Measurements from ENCODE around the gene TMPRSS4. TPM values are rescaled to one million over a fixed set of nuclear protein-coding genes. Genes with fewer than 3 reads are reported as not detected.

The TMPRSS4 gene
- total RNA-seq, 5 donors from 2014 or later (not counting 1 experiment from before 2014, with no cell fraction given), result 0.51 to 0.66 TPM; not detected in 3

- no peaks in the 10 kb centered on the region for H3K9me3 ChIP-seq
- no peaks in the 10 kb centered on the region for H3K36me3 Mint-ChIP-seq
- H3K27ac Mint-ChIP-seq, result peak overlapping the region; percentile 87 to 92
- no peaks in the 10 kb centered on the region for H3K9me3 Mint-ChIP-seq
- WGBS (ENCODE audit: insufficient coverage), result no CpG with 5 or more reads among the region's 2 CpGs
- peak in 1 of 35 experiments; percentile 24 for DNase-seq
- H3K4me1 Mint-ChIP-seq, result peaks cover 85 to 88% (median 87%) of the 10 kb centered on the region in 3 donors
- H3K4me3 Mint-ChIP-seq, result peak overlapping the region in 1 of 3 donors; percentile 63
- ChIA-PET CTCF (interaction anchor here in 1 of 2 donors (1.1 to 3.2 kb wide), 2 partner anchors 58 to 94 kb away, joined by 3 to 10 read pairs; partner anchors contain the start of gene IL10RA), POLR2A (interaction anchor here (0.7 kb wide), 4 partner anchors 9 to 361 kb away, joined by 5 to 9 read pairs (median 6); no protein-coding TSS in a partner anchor)
- H3K36me3 ChIP-seq (ENCODE audit: control insufficient read depth in 2 of 2, extremely low read depth in 1 of 2, insufficient read depth in 1 of 2, low read length in 1 of 2), result no peaks in the 10 kb centered on the region
- H3K4me1 ChIP-seq (ENCODE audit: control insufficient read depth in 1 of 2, extremely low read depth in 1 of 2, insufficient read depth in 2 of 2, low read length in 2 of 2), result peaks cover 38 to 64% of the 10 kb centered on the region in 2 experiments
- no peaks in the 10 kb centered on the region for H3K27me3 Mint-ChIP-seq
- H3K4me3 ChIP-seq (ENCODE audit: control insufficient read depth in 1 of 2, extremely low read depth in 1 of 2, low read length in 1 of 2), result no peak overlapping the region
- H3K27ac ChIP-seq (ENCODE audit: low read length), result peak overlapping the region; percentile 89
- ATAC-seq (replicated peaks in 1 of 4), result no peak
- no peaks in the 10 kb centered on the region for H3K27me3 ChIP-seq (replicated peaks in 1 of 2; ENCODE audit: control insufficient read depth in 2 of 2, extremely low read depth in 1 of 2, insufficient read depth in 2 of 2, low read length in 1 of 2)
These were observed 31.7 kb upstream of the TMPRSS4 start for GRCh38 chr11:118045191-118045590.

- peak overlapping the region in 2 of 3 donors; percentile 23 to 63 for H3K4me3 Mint-ChIP-seq
- Histone ChIP-seq H3K27ac (ENCODE audit: low read length) (peak overlapping the region; percentile 89), H3K36me3 (ENCODE audit: control insufficient read depth in 2 of 2, extremely low read depth in 1 of 2, insufficient read depth in 1 of 2, low read length in 1 of 2) (no peaks in the 10 kb centered on the region), H3K9me3 (no peaks in the 10 kb centered on the region), H3K4me1 (ENCODE audit: control insufficient read depth in 1 of 2, extremely low read depth in 1 of 2, insufficient read depth in 2 of 2, low read length in 2 of 2) (peaks cover 49 to 75% of the 10 kb centered on the region in 2 experiments), H3K27me3 (replicated peaks in 1 of 2; ENCODE audit: control insufficient read depth in 2 of 2, extremely low read depth in 1 of 2, insufficient read depth in 2 of 2, low read length in 1 of 2) (no peaks in the 10 kb centered on the region), H3K4me3 (ENCODE audit: control insufficient read depth in 1 of 2, extremely low read depth in 1 of 2, low read length in 1 of 2) (no peak overlapping the region)
- no peaks in the 10 kb centered on the region for H3K9me3 Mint-ChIP-seq
- H3K36me3 Mint-ChIP-seq, result no peaks in the 10 kb centered on the region
- H3K4me1 Mint-ChIP-seq, result peaks cover 90 to 94% (median 93%) of the 10 kb centered on the region in 3 donors
- CTCF ChIA-PET, result interaction anchor here in 1 of 2 donors (0.6 to 3.2 kb wide), 5 partner anchors 59 to 237 kb away, joined by 3 to 10 read pairs (median 3); partner anchors contain the start of gene IL10RA
- DNase-seq (peak in 33 of 35 experiments; percentile 24 to 76 (median 52)), ATAC-seq (replicated peaks in 1 of 4) (peak; percentile 70 to 92 (median 82))
- WGBS (ENCODE audit: insufficient coverage), result 9% methylated on average over 1 of the region's 5 CpGs
- H3K27ac Mint-ChIP-seq, result peak overlapping the region; percentile 87 to 92
- H3K27me3 Mint-ChIP-seq, result no peaks in the 10 kb centered on the region
- POLR2A ChIA-PET, result interaction anchor here in 1 of 2 donors (0.6 kb wide), 2 partner anchors 389 to 865 kb away, joined by 3 to 10 read pairs; no protein-coding TSS in a partner anchor
These were observed 30.6 kb upstream of the TMPRSS4 start for GRCh38 chr11:118046051-118046963.

GRCh38 chr11:118046964-118047700 lies 29.7 kb upstream of the TMPRSS4 start:
- ATAC-seq (replicated peaks in 1 of 4) (no peak), DNase-seq (no peak)
- no peaks in the 10 kb centered on the region for H3K36me3 Mint-ChIP-seq
- 93% methylated on average over 5 of the region's 8 CpGs for WGBS (ENCODE audit: insufficient coverage)
- no peaks in the 10 kb centered on the region for H3K27me3 ChIP-seq (replicated peaks in 1 of 2; ENCODE audit: control insufficient read depth in 2 of 2, extremely low read depth in 1 of 2, insufficient read depth in 2 of 2, low read length in 1 of 2)
- no peak overlapping the region for H3K4me3 ChIP-seq (ENCODE audit: control insufficient read depth in 1 of 2, extremely low read depth in 1 of 2, low read length in 1 of 2)
- peak overlapping the region in 1 of 3 donors; percentile 63 for H3K4me3 Mint-ChIP-seq
- H3K9me3 ChIP-seq, result no peaks in the 10 kb centered on the region
- H3K4me1 ChIP-seq (ENCODE audit: control insufficient read depth in 1 of 2, extremely low read depth in 1 of 2, insufficient read depth in 2 of 2, low read length in 2 of 2), result peaks cover 55 to 80% of the 10 kb centered on the region in 2 experiments
- H3K9me3 Mint-ChIP-seq, result no peaks in the 10 kb centered on the region
- peaks cover 90 to 93% (median 93%) of the 10 kb centered on the region in 3 donors for H3K4me1 Mint-ChIP-seq
- peak overlapping the region; percentile 89 for H3K27ac ChIP-seq (ENCODE audit: low read length)
- no peaks in the 10 kb centered on the region for H3K36me3 ChIP-seq (ENCODE audit: control insufficient read depth in 2 of 2, extremely low read depth in 1 of 2, insufficient read depth in 1 of 2, low read length in 1 of 2)
- ChIA-PET POLR2A (interaction anchor here in 1 of 2 donors (0.9 to 1.0 kb wide), 2 partner anchors 46 to 61 kb away, joined by 3 to 4 read pairs; partner anchors contain the start of gene IL10RA), CTCF (interaction anchor here in 1 of 2 donors (0.7 to 3.2 kb wide), 3 partner anchors 96 to 237 kb away, joined by 3 to 10 read pairs (median 4); no protein-coding TSS in a partner anchor)
- no peaks in the 10 kb centered on the region for H3K27me3 Mint-ChIP-seq
- peak overlapping the region; percentile 87 to 92 for H3K27ac Mint-ChIP-seq

GRCh38 chr11:118047749-118048148 lies 29.1 kb upstream of the TMPRSS4 start:
- ChIA-PET POLR2A (interaction anchor here (0.6 to 1.0 kb wide), 3 partner anchors 46 to 62 kb away, joined by 3 to 4 read pairs (median 3); partner anchors contain the start of gene IL10RA (in 1 of the 2)), CTCF (interaction anchor here in 1 of 2 donors (3.2 kb wide), 1 partner anchor 97 kb away, joined by 10 read pairs; no protein-coding TSS in a partner anchor)
- Mint-ChIP-seq H3K4me1 (peaks cover 90 to 93% (median 93%) of the 10 kb centered on the region in 3 donors), H3K4me3 (peak overlapping the region in 1 of 3 donors; percentile 56), H3K27ac (peak overlapping the region; percentile 87 to 92), H3K27me3 (no peaks in the 10 kb centered on the region), H3K36me3 (no peaks in the 10 kb centered on the region), H3K9me3 (no peaks in the 10 kb centered on the region)
- peaks cover 57 to 86% of the 10 kb centered on the region in 2 experiments for H3K4me1 ChIP-seq (ENCODE audit: control insufficient read depth in 1 of 2, extremely low read depth in 1 of 2, insufficient read depth in 2 of 2, low read length in 2 of 2)
- DNase-seq (no peak), ATAC-seq (replicated peaks in 1 of 4) (no peak)
- WGBS (ENCODE audit: insufficient coverage), result 80% methylated on average over 1 of the region's 4 CpGs
- no peaks in the 10 kb centered on the region for H3K27me3 ChIP-seq (replicated peaks in 1 of 2; ENCODE audit: control insufficient read depth in 2 of 2, extremely low read depth in 1 of 2, insufficient read depth in 2 of 2, low read length in 1 of 2)
- H3K36me3 ChIP-seq (ENCODE audit: control insufficient read depth in 2 of 2, extremely low read depth in 1 of 2, insufficient read depth in 1 of 2, low read length in 1 of 2), result no peaks in the 10 kb centered on the region
- H3K27ac ChIP-seq (ENCODE audit: low read length), result peak overlapping the region; percentile 89
- H3K9me3 ChIP-seq, result no peaks in the 10 kb centered on the region
- no peak overlapping the region for H3K4me3 ChIP-seq (ENCODE audit: control insufficient read depth in 1 of 2, extremely low read depth in 1 of 2, low read length in 1 of 2)

GRCh38 chr11:118048472-118049370 lies 28.2 kb upstream of the TMPRSS4 start:
- Histone ChIP-seq H3K36me3 (ENCODE audit: control insufficient read depth in 2 of 2, extremely low read depth in 1 of 2, insufficient read depth in 1 of 2, low read length in 1 of 2) (no peaks in the 10 kb centered on the region), H3K4me3 (ENCODE audit: control insufficient read depth in 1 of 2, extremely low read depth in 1 of 2, low read length in 1 of 2) (no peak overlapping the region), H3K27me3 (replicated peaks in 1 of 2; ENCODE audit: control insufficient read depth in 2 of 2, extremely low read depth in 1 of 2, insufficient read depth in 2 of 2, low read length in 1 of 2) (no peaks in the 10 kb centered on the region), H3K27ac (ENCODE audit: low read length) (no peak overlapping the region), H3K4me1 (ENCODE audit: control insufficient read depth in 1 of 2, extremely low read depth in 1 of 2, insufficient read depth in 2 of 2, low read length in 2 of 2) (peaks cover 57 to 95% of the 10 kb centered on the region in 2 experiments), H3K9me3 (no peaks in the 10 kb centered on the region)
- CTCF ChIA-PET, result interaction anchor here (0.6 to 0.8 kb wide), 3 partner anchors 61 to 102 kb away, joined by 3 to 5 read pairs (median 3); no protein-coding TSS in a partner anchor
- ATAC-seq (replicated peaks in 1 of 4) (no peak), DNase-seq (no peak)
- no peaks in the 10 kb centered on the region for H3K36me3 Mint-ChIP-seq
- no peaks in the 10 kb centered on the region for H3K27me3 Mint-ChIP-seq
- 93% methylated on average over 3 of the region's 11 CpGs for WGBS (ENCODE audit: insufficient coverage)
- peak overlapping the region in 1 of 3 donors; percentile 56 for H3K4me3 Mint-ChIP-seq
- POLR2A ChIA-PET, result interaction anchor here (0.6 to 1.2 kb wide), 4 partner anchors 13 to 63 kb away, joined by 3 to 5 read pairs (median 4); partner anchors contain the start of gene IL10RA (in 1 of the 2)
- H3K4me1 Mint-ChIP-seq, result peaks cover 91 to 93% (median 92%) of the 10 kb centered on the region in 3 donors
- no peaks in the 10 kb centered on the region for H3K9me3 Mint-ChIP-seq
- peak overlapping the region; percentile 87 to 92 for H3K27ac Mint-ChIP-seq
